B cell (primary cell): ENCODE results near the gene DSCAML1. TPM values are rescaled to one million over a fixed set of nuclear protein-coding genes. Genes with fewer than 3 reads are reported as not detected.

Source experiments
- ATAC-seq: fragments of 200-7000 bp; cut with Tn5 transposase; one replicate; pipeline ENCODE4 v1.10.0; 2021; ENCODE audit warnings: low read depth, mild to moderate bottlenecking, moderate number of reproducible peaks, moderate library complexity
- CTCF ChIA-PET: fragments of 350-600 bp; sonication (Branson Sonifier 250); formaldehyde crosslinking; loops from one replicate; lab custom pipeline; 2021; ENCODE audit warnings: antibody characterized with exemption, inconsistent platforms; lab: Charles Lee
- POLR2A ChIA-PET: fragments of 350-600 bp; sonication (Branson Sonifier 250); formaldehyde crosslinking; loops from one replicate; lab custom pipeline; 2021; ENCODE audit warnings: antibody characterized with exemption; lab: Charles Lee
- DNase-seq: peaks from one replicate; pipeline ENCODE4 v3.0.0; 2013
- H2AFZ ChIP-seq: 2 replicates; pipeline ENCODE4 v1.6.1; 2012; ENCODE audit warnings: mild to moderate bottlenecking, low read depth, low read length; ENCODE audit not compliant: insufficient read depth, poor library complexity, severe bottlenecking
- H3K27ac ChIP-seq, 2 donors: 1 replicate in 1 of 2; 2 replicates in 1 of 2; pipeline ENCODE4 v1.5.1; 2012 to 2013; ENCODE audit warnings: low read length in 2 of 2, mild to moderate bottlenecking in 2 of 2, moderate library complexity in 1 of 2
- H3K27me3 ChIP-seq, 4 experiments: fragments of 200-600 bp in 1 of 4; sonication (generic) in 1 of 4; replicated peaks in 1 of 4; 1 replicate in 2 of 4; 2 replicates in 2 of 4; pipeline versions ENCODE4 v1.6.1 to v1.7.0; 2013 to 2016; ENCODE audit warnings: low read length in 3 of 4, mild to moderate bottlenecking in 2 of 4, mixed read lengths in 1 of 4, moderate library complexity in 1 of 4; ENCODE audit not compliant: insufficient read depth in 4 of 4, control insufficient read depth in 3 of 4; ENCODE audit errors: control extremely low read depth in 1 of 4
- H3K36me3 ChIP-seq, 2 experiments: replicated peaks in 1 of 2; 1 replicate in 1 of 2; 2 replicates in 1 of 2; pipeline versions ENCODE4 v1.6.1 to v1.7.1; 2013; ENCODE audit warnings: low read length in 1 of 2; ENCODE audit not compliant: insufficient read depth in 2 of 2, control insufficient read depth in 1 of 2; ENCODE audit errors: control extremely low read depth in 1 of 2, extremely low read depth in 1 of 2
- H3K4me1 ChIP-seq, 2 donors: fragments of 200-600 bp in 1 of 2; sonication (generic) in 1 of 2; 1 replicate in 1 of 2; 2 replicates in 1 of 2; pipeline versions ENCODE4 v1.5.1 to v1.6.1; 2013 to 2017; ENCODE audit warnings: low read length in 2 of 2; ENCODE audit not compliant: control insufficient read depth in 2 of 2, insufficient read depth in 2 of 2
- H3K4me2 ChIP-seq: replicated peaks from 2 replicates; pipeline ENCODE3; 2012; ENCODE audit warnings: mild to moderate bottlenecking, low read depth, low read length; ENCODE audit not compliant: poor library complexity, severe bottlenecking
- H3K4me3 ChIP-seq, 5 experiments: fragments of 200-600 bp in 1 of 5; sonication (generic) in 1 of 5; 1 replicate in 3 of 5; 2 replicates in 2 of 5; pipeline versions ENCODE4 v1.5.1 to v1.7.0; 2011 to 2016; ENCODE audit warnings: low read length in 4 of 5, mild to moderate bottlenecking in 4 of 5, low read depth in 2 of 5, control low read depth in 1 of 5, moderate library complexity in 1 of 5; ENCODE audit not compliant: insufficient read depth in 1 of 5; ENCODE audit errors: control extremely low read depth in 1 of 5, extremely low read depth in 1 of 5
- H3K79me2 ChIP-seq: fragments of 200-600 bp; sonication (generic); one replicate; pipeline ENCODE4 v1.6.0; 2016; ENCODE audit warnings: low read length; ENCODE audit not compliant: control insufficient read depth, insufficient read depth
- H3K9ac ChIP-seq: fragments of 200-600 bp; sonication (generic); 2 replicates; pipeline ENCODE4 v1.6.1; 2017; ENCODE audit warnings: mild to moderate bottlenecking, low read length, moderate library complexity
- H3K9me3 ChIP-seq, 3 donors: one replicate each; pipeline versions ENCODE4 v1.6.1 to v1.7.1; 2013; ENCODE audit warnings: low read length in 2 of 3; ENCODE audit not compliant: control insufficient read depth in 2 of 3, insufficient read depth in 1 of 3; ENCODE audit errors: control extremely low read depth in 1 of 3
- H4K20me1 ChIP-seq: 2 replicates; pipeline ENCODE4 v1.6.0; 2012; ENCODE audit warnings: mild to moderate bottlenecking, low read length; ENCODE audit not compliant: insufficient read depth, control insufficient read depth, poor library complexity, severe bottlenecking
- H3K27ac Mint-ChIP-seq: one replicate; pipeline ENCODE4 v1.8.0; 2021; ENCODE audit warnings: mixed read lengths
- H3K27me3 Mint-ChIP-seq: one replicate; pipeline ENCODE4 v1.8.0; 2021; ENCODE audit warnings: mixed read lengths
- H3K4me1 Mint-ChIP-seq: one replicate; pipeline ENCODE4 v1.8.0; 2021; ENCODE audit warnings: mixed read lengths
- H3K4me3 Mint-ChIP-seq: one replicate; pipeline ENCODE4 v1.8.0; 2021; ENCODE audit warnings: mixed read lengths
- H3K9me3 Mint-ChIP-seq: one replicate; pipeline ENCODE4 v1.8.0; 2022; ENCODE audit warnings: mixed read lengths; ENCODE audit not compliant: insufficient read depth
- EZH2 ChIP-seq: IDR thresholded peaks from 2 replicates; pipeline ENCODE4 v1.6.1; 2012; ENCODE audit warnings: borderline replicate concordance, low read depth, mild to moderate bottlenecking, moderate library complexity, low read length; ENCODE audit not compliant: insufficient read depth, poor library complexity, severe bottlenecking
- WGBS: methylation state at CpG from one replicate; pipeline ENCODE4 v1.1.5; 2013; ENCODE audit warnings: missing lambda C conversion rate; ENCODE audit not compliant: insufficient coverage; 5-methylcytosine and 5-hydroxymethylcytosine counted together
- intact Hi-C: fragments of 100-400 bp; cut with micrococcal nuclease; formaldehyde crosslinking; loops from one replicate; pipeline ENCODE4 v1.10.0; 2022
- polyA plus RNA-seq: library from polyadenylated mRNA; depleted of rRNA; stranded (reverse); fragments of >200 nt; gene quantifications from 2 replicates; pipeline ENCODE4 v1.2.3, GENCODE V29; 2012
- total RNA-seq, 2 donors: library from RNA; stranded (reverse); fragments of 120-200 nt in 1 of 2; gene quantifications; 1 replicate in 1 of 2; 2 replicates in 1 of 2; pipeline versions ENCODE4 v1.2.3 to v1.2.4, GENCODE V29; 2013 to 2022
- TF ChIP-seq, protein P1 (sequence below): fragments of 200-600 bp; IDR thresholded peaks from one replicate; pipeline ENCODE4 v1.8.0; 2022; ENCODE audit warnings: antibody characterized with exemption, mild to moderate bottlenecking

DSCAML1 gene
- total and polyA plus RNA-seq, 2 donors (not counting 1 experiment from before 2014, with no cell fraction given): 1.2 to 6.2 TPM

GRCh38 chr11:117585631-117586030, 211.4 kb downstream of the DSCAML1 start:
- no peak overlapping the region for H3K4me2 ChIP-seq
- H3K79me2 ChIP-seq: no peaks in the 10 kb centered on the region
- Mint-ChIP-seq H3K27ac (no peak overlapping the region), H3K9me3 (no peaks in the 10 kb centered on the region), H3K4me1 (no peaks in the 10 kb centered on the region), H3K4me3 (no peak overlapping the region), H3K27me3 (peaks cover 12% of the 10 kb centered on the region)
- DNase-seq: no peak
- no peak overlapping the region for H3K9ac ChIP-seq
- no peaks in the 10 kb centered on the region for H3K9me3 ChIP-seq
- no peak for ATAC-seq
- WGBS: 91% methylated on average over 8 of the region's 8 CpGs
- CTCF ChIA-PET: no interaction called here
- H3K4me3 ChIP-seq: no peak overlapping the region
- intact Hi-C loops: no loop called here
- H3K36me3 ChIP-seq: no peaks in the 10 kb centered on the region
- H3K4me1 ChIP-seq: no peaks in the 10 kb centered on the region
- no peak overlapping the region for H2AFZ ChIP-seq
- TF ChIP-seq EZH2: no peak
- TF ChIP-seq, protein P1, sequence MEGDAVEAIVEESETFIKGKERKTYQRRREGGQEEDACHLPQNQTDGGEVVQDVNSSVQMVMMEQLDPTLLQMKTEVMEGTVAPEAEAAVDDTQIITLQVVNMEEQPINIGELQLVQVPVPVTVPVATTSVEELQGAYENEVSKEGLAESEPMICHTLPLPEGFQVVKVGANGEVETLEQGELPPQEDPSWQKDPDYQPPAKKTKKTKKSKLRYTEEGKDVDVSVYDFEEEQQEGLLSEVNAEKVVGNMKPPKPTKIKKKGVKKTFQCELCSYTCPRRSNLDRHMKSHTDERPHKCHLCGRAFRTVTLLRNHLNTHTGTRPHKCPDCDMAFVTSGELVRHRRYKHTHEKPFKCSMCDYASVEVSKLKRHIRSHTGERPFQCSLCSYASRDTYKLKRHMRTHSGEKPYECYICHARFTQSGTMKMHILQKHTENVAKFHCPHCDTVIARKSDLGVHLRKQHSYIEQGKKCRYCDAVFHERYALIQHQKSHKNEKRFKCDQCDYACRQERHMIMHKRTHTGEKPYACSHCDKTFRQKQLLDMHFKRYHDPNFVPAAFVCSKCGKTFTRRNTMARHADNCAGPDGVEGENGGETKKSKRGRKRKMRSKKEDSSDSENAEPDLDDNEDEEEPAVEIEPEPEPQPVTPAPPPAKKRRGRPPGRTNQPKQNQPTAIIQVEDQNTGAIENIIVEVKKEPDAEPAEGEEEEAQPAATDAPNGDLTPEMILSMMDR: no peak
- H4K20me1 ChIP-seq: no peaks in the 10 kb centered on the region
- POLR2A ChIA-PET: no interaction called here
- peaks cover 0 to 8% (median 0%) of the 10 kb centered on the region in 4 experiments for H3K27me3 ChIP-seq
- H3K27ac ChIP-seq: no peak overlapping the region

DNA sequence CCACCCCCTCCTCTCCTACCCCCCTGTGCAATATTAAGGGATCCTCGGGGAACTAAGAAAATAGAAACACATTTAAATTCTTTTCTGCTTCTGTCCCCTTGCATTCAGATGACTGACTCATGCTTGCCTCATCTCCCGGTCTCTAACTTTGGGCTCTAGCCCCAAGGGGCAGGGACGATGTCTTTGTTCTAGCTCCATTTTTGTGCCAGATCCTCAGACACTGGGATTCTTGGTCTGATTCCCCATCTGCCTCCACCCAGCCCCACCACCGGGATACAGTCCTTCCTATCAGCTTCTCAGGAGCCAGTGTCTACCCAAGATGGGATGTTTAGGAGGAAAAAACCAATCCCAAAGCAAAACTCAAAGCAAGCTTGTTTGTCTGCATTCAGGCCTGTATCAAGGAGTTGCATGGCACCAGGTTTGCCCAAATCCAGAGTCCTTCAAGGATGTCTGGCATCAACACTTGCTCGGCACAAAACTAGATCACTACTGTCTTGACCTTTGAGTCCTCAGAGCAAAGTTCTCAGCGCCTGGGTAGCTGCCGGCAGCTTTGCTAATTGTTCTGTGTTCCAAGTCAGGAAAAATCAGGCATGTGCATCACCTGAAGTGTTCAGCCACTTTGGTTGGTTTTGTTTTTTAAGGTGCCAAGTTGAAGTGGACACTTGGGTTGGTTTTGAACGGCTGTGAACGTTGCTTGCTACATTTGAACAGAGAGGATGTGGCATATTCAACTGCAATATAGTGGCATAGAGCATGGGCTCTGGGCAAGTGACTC, 212.8 kb downstream of the DSCAML1 start:
- no peaks in the 10 kb centered on the region for H3K4me1 Mint-ChIP-seq
- ATAC-seq: no peak
- intact Hi-C loops: no loop called here
- no peaks in the 10 kb centered on the region for H3K4me1 ChIP-seq
- H3K9ac ChIP-seq: no peak overlapping the region
- H3K36me3 ChIP-seq: no peaks in the 10 kb centered on the region
- ChIA-PET POLR2A (no interaction called here), CTCF (interaction anchor here (0.6 kb wide), 1 partner anchor 10 kb away, joined by 3 read pairs; no protein-coding TSS in a partner anchor)
- no peaks in the 10 kb centered on the region for H3K79me2 ChIP-seq
- H3K9me3 ChIP-seq: no peaks in the 10 kb centered on the region
- no peak overlapping the region for H3K4me3 Mint-ChIP-seq
- no peak overlapping the region for H2AFZ ChIP-seq
- no peaks in the 10 kb centered on the region for H3K9me3 Mint-ChIP-seq
- peaks cover 20% of the 10 kb centered on the region for H3K27me3 Mint-ChIP-seq
- DNase-seq: no peak
- no peak overlapping the region for H3K4me3 ChIP-seq
- TF ChIP-seq EZH2: no peak
- TF ChIP-seq, protein P1: no peak
- no peak overlapping the region for H3K4me2 ChIP-seq
- H4K20me1 ChIP-seq: no peaks in the 10 kb centered on the region
- WGBS: 91% methylated on average over 8 of the region's 9 CpGs
- no peak overlapping the region for H3K27ac Mint-ChIP-seq
- H3K27ac ChIP-seq: no peak overlapping the region
- H3K27me3 ChIP-seq: peaks cover 0 to 8% (median 0%) of the 10 kb centered on the region in 4 experiments
